22Rv1 (cell line): Measurements from ENCODE around the gene CYP11A1.

Experiments
- CTCF ChIP-seq: fragments of 450-650 bp; IDR thresholded peaks from 2 replicates; pipeline ENCODE4 v1.5.1; 2017; ENCODE audit warnings: mild to moderate bottlenecking
- ZFX ChIP-seq: fragments of 450-650 bp; IDR thresholded peaks from 2 replicates; pipeline ENCODE4 v1.6.1; 2017; ENCODE audit warnings: antibody characterized with exemption, borderline replicate concordance

GRCh38 chr15:74373731-74374647, 6.5 kb upstream of the CYP11A1 start:
- TF ChIP-seq CTCF: peak; percentile 91
- no peak for TF ChIP-seq ZFX
